SJSA1 (cell line): ENCODE data around the gene AKNA. TPM values are rescaled to one million over a fixed set of nuclear protein-coding genes. Genes with fewer than 3 reads are reported as not detected.
A peak's percentile ranks its signal among the peaks of the same experiment; 100 is the strongest.

Experiments used
- DNase-seq, 2 experiments: peaks; one replicate each; pipeline ENCODE4 v3.0.0-alpha.2; 2015 to 2020; ENCODE audit warnings: low spot score in 2 of 2, low read depth in 1 of 2
- H3K27ac ChIP-seq: fragments of 250-450 bp; sonication (Bioruptor Pico); 2 replicates; pipeline ENCODE4 v1.5.1; 2020; ENCODE audit warnings: mild to moderate bottlenecking, moderate library complexity
- H3K27me3 ChIP-seq: fragments of 250-450 bp; sonication (Bioruptor Pico); replicated peaks from 2 replicates; pipeline ENCODE4 v1.5.1; 2020; ENCODE audit warnings: mild to moderate bottlenecking, moderate library complexity
- H3K36me3 ChIP-seq: fragments of 250-450 bp; sonication (Bioruptor Pico); 2 replicates; pipeline ENCODE4 v1.5.1; 2020; ENCODE audit warnings: mild to moderate bottlenecking
- H3K4me1 ChIP-seq: fragments of 250-450 bp; sonication (Bioruptor Pico); replicated peaks from 2 replicates; pipeline ENCODE4 v1.6.1; 2021; ENCODE audit warnings: mild to moderate bottlenecking
- H3K4me3 ChIP-seq: fragments of 250-450 bp; sonication (Bioruptor Pico); 2 replicates; pipeline ENCODE4 v1.5.1; 2020; ENCODE audit warnings: mild to moderate bottlenecking
- H3K9me3 ChIP-seq: fragments of 250-450 bp; sonication (Bioruptor Pico); replicated peaks from 2 replicates; pipeline ENCODE4 v1.5.1; 2020; ENCODE audit warnings: mild to moderate bottlenecking
- total RNA-seq: library from RNA; depleted of rRNA; stranded (reverse); fragments of >200 nt; shearing (Covaris generic); gene quantifications from 2 replicates; pipeline ENCODE4 v1.2.3, GENCODE V29; 2014

Gene AKNA
- total RNA-seq, 1 experiment from 2014 or later = 4.8 TPM

GRCh38 chr9:114347675-114348074 lies 40.1 kb downstream of the AKNA start:
- no peak overlapping the region for H3K4me3 ChIP-seq
- no peak for DNase-seq
- no peaks in the 10 kb centered on the region for H3K27me3 ChIP-seq
- peaks cover 16% of the 10 kb centered on the region for H3K4me1 ChIP-seq
- H3K36me3 ChIP-seq = peaks cover 25% of the 10 kb centered on the region
- H3K27ac ChIP-seq = no peak overlapping the region
- no peaks in the 10 kb centered on the region for H3K9me3 ChIP-seq

DNA sequence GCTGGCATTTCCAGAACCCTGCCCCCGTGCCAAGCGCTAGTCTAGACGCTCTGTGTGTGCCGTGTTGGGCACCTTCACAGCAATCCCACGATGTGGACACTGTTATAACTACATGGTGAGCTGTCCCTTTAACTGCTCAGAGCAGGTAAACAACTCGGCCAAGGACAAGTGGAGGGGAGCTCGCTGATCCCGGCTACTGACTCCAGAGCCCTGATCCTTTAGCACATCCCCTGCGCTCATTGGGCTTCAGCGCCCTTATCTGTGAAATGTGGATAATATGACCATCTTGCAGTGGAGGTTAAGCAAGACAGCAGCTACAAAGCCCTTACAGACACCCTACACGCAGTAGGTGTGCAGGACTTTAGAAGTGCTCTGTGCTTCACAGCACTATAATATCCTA lies 41.6 kb downstream of the AKNA start:
- DNase-seq = no peak
- H3K27ac ChIP-seq = no peak overlapping the region
- peaks cover 25% of the 10 kb centered on the region for H3K36me3 ChIP-seq
- H3K4me1 ChIP-seq = peaks cover 16% of the 10 kb centered on the region
- H3K9me3 ChIP-seq = no peaks in the 10 kb centered on the region
- no peaks in the 10 kb centered on the region for H3K27me3 ChIP-seq
- H3K4me3 ChIP-seq = no peak overlapping the region

- Histone ChIP-seq H3K4me3 (no peak overlapping the region), H3K4me1 (peaks cover 16% of the 10 kb centered on the region), H3K27ac (no peak overlapping the region), H3K9me3 (no peaks in the 10 kb centered on the region), H3K27me3 (no peaks in the 10 kb centered on the region), H3K36me3 (peaks cover 25% of the 10 kb centered on the region)
- DNase-seq = no peak
Measured at GRCh38 chr9:114345493-114346065, 42.2 kb downstream of the AKNA start.

DNA sequence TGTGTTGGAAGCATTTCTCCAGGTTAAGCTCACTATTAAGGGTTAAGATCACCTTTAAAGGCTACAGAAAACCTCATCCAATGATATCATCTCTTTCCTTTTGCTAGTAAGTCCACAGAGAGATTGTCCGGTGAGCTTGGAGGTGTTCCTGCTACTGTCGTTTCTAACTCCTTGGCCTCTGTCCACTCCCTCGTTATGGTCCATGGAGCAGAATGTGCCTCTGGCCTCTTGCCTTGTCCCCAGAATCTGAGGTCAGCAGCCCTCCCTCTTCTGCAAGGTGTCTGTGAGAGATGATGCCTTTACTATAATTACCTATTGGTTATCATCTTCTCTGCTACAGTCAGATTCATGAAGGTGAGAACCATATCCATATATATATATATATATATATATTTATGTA lies 43.1 kb downstream of the AKNA start:
- Histone ChIP-seq H3K27ac (no peak overlapping the region), H3K9me3 (no peaks in the 10 kb centered on the region), H3K4me1 (peaks cover 16% of the 10 kb centered on the region), H3K36me3 (peaks cover 21% of the 10 kb centered on the region), H3K27me3 (no peaks in the 10 kb centered on the region), H3K4me3 (no peak overlapping the region)
- DNase-seq = no peak

DNA sequence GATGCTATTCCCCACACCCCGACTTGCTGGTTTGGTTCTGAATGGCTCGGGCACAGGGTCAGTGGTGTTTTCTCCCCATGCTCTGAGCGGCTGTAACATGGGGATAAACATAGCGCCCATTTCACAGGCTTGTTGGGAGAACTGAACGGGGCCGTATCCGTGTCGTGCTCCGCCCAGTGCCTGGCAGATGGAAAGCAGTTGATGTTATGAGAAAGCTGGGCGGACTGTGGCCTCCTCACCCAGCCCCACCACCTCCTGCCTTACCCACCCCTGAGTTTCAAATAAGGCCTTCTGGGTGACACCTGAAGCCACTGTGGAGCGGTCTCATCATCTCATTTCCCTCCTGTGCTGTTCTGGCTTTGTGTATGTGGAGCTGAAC lies 43.6 kb downstream of the AKNA start:
- peaks cover 11% of the 10 kb centered on the region for H3K4me1 ChIP-seq
- peaks cover 20% of the 10 kb centered on the region for H3K36me3 ChIP-seq
- no peak for DNase-seq
- no peak overlapping the region for H3K4me3 ChIP-seq
- H3K27me3 ChIP-seq = no peaks in the 10 kb centered on the region
- H3K9me3 ChIP-seq = no peaks in the 10 kb centered on the region
- no peak overlapping the region for H3K27ac ChIP-seq

- no peaks in the 10 kb centered on the region for H3K27me3 ChIP-seq
- no peak overlapping the region for H3K27ac ChIP-seq
- H3K36me3 ChIP-seq = peaks cover 20% of the 10 kb centered on the region
- no peak overlapping the region for H3K4me3 ChIP-seq
- DNase-seq = no peak
- H3K9me3 ChIP-seq = no peaks in the 10 kb centered on the region
- H3K4me1 ChIP-seq = peaks cover 7% of the 10 kb centered on the region
Measured at GRCh38 chr9:114343471-114344187, 44.2 kb downstream of the AKNA start.

GRCh38 chr9:114342755-114343440 lies 44.9 kb downstream of the AKNA start:
- Histone ChIP-seq H3K4me3 (no peak overlapping the region), H3K36me3 (peaks cover 12% of the 10 kb centered on the region), H3K27ac (no peak overlapping the region), H3K4me1 (no peaks in the 10 kb centered on the region), H3K9me3 (no peaks in the 10 kb centered on the region), H3K27me3 (no peaks in the 10 kb centered on the region)
- no peak for DNase-seq

- no peak for DNase-seq
- Histone ChIP-seq H3K9me3 (no peaks in the 10 kb centered on the region), H3K4me3 (no peak overlapping the region), H3K27ac (no peak overlapping the region), H3K36me3 (peaks cover 11% of the 10 kb centered on the region), H3K27me3 (no peaks in the 10 kb centered on the region), H3K4me1 (no peaks in the 10 kb centered on the region)
Measured at GRCh38 chr9:114341991-114342390, 45.8 kb downstream of the AKNA start.

DNA sequence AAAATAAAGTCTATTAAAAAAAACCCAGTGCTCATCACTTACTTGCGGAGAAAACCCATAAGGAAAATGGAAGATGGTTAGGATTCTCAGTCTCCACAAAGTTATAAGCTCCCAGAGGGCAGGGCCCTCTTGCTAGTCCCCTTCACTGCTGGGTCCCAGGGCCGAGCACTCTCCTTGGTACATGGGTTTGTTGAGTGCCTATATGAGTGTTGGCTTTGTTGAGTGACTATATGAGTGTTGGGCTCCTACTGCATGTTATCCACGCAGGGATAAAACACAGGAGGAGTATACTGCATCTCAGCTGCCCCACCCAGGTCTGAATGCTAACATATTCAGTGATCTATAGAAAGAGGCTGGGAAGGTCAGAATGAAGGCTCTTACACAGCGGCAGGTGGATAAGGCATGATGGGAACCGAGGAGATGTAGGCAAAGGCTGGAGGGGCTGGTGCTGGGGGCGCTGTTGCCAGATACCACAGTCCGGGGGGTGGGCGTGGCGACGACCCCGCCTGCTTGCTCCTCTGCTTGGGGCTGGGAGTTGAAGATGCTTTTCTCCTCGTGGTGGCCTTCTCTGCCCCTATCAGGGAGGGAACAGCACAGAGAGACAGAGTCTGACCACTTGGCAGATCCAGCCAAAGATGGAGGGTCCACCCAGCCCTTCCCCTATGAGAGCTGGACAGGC lies 46.5 kb downstream of the AKNA start:
- no peaks in the 10 kb centered on the region for H3K4me1 ChIP-seq
- H3K4me3 ChIP-seq = no peak overlapping the region
- H3K27ac ChIP-seq = no peak overlapping the region
- peaks cover 8% of the 10 kb centered on the region for H3K36me3 ChIP-seq
- no peaks in the 10 kb centered on the region for H3K27me3 ChIP-seq
- DNase-seq = no peak
- no peaks in the 10 kb centered on the region for H3K9me3 ChIP-seq

GRCh38 chr9:114339130-114339908 lies 48.5 kb downstream of the AKNA start:
- Histone ChIP-seq H3K4me1 (no peaks in the 10 kb centered on the region), H3K27me3 (no peaks in the 10 kb centered on the region), H3K4me3 (no peak overlapping the region), H3K36me3 (peaks cover 6% of the 10 kb centered on the region), H3K9me3 (no peaks in the 10 kb centered on the region), H3K27ac (no peak overlapping the region)
- DNase-seq = peak; percentile 25 to 61

GRCh38 chr9:114338187-114338586 lies 49.6 kb downstream of the AKNA start:
- no peaks in the 10 kb centered on the region for H3K4me1 ChIP-seq
- H3K27me3 ChIP-seq = no peaks in the 10 kb centered on the region
- DNase-seq = no peak
- H3K9me3 ChIP-seq = no peaks in the 10 kb centered on the region
- H3K36me3 ChIP-seq = peaks cover 6% of the 10 kb centered on the region
- no peak overlapping the region for H3K27ac ChIP-seq
- H3K4me3 ChIP-seq = no peak overlapping the region

DNA sequence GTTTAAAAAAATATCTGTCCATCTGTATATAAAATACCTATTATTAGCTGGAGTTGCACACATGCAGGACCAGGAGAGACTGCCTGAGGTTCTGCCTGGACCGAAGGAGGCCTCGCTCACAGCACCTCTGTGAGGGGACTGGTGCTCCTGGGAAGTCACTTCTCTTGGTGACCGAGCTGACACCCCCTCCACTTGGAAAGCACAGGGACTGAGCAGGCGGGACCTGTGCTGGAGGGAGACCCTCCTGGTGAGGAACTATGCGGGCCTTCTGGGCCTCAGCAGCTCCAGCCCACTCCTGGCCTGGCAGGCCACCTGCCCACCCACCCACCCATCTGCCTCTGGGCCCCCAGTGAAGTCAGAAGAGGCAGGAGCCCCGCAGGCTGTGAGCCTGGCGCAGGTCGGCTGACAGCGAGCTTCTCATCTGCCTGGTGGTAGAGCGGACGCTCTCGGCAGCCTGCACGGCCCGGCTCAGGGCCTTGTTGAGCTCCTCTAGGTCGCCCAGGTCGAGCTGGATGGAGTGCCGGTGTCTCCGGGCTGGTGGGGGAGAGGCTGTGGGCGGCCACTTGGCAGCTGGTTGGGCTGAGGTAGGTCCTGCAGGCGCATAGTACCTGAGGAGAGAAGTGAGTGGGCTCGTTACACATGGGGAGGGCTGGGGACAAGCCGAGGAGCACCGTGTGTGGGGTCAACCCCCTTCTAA lies 50.9 kb downstream of the AKNA start:
- Histone ChIP-seq H3K27ac (no peak overlapping the region), H3K36me3 (peaks cover 2% of the 10 kb centered on the region; the same call in 1 of the 2 replicates), H3K9me3 (no peaks in the 10 kb centered on the region), H3K4me1 (no peaks in the 10 kb centered on the region), H3K27me3 (no peaks in the 10 kb centered on the region), H3K4me3 (no peak overlapping the region)
- no peak for DNase-seq

- DNase-seq = no peak
- Histone ChIP-seq H3K9me3 (no peaks in the 10 kb centered on the region), H3K27ac (no peak overlapping the region), H3K4me1 (no peaks in the 10 kb centered on the region), H3K36me3 (peaks cover 2% of the 10 kb centered on the region; the same call in 1 of the 2 replicates), H3K27me3 (no peaks in the 10 kb centered on the region), H3K4me3 (no peak overlapping the region)
Measured at GRCh38 chr9:114336157-114336556, 51.6 kb downstream of the AKNA start.
